ENCODE results near the gene ZBTB7B. TPM values are rescaled to one million over a fixed set of nuclear protein-coding genes. Genes with fewer than 3 reads are reported as not detected.

ZBTB7B gene
- total and polyA plus RNA-seq, 9 of the 15 experiments (the other 6 are each of a cell fraction or from before 2014, with no cell fraction given), result 0.04 to 46.5 (median 15.2) TPM

DNA sequence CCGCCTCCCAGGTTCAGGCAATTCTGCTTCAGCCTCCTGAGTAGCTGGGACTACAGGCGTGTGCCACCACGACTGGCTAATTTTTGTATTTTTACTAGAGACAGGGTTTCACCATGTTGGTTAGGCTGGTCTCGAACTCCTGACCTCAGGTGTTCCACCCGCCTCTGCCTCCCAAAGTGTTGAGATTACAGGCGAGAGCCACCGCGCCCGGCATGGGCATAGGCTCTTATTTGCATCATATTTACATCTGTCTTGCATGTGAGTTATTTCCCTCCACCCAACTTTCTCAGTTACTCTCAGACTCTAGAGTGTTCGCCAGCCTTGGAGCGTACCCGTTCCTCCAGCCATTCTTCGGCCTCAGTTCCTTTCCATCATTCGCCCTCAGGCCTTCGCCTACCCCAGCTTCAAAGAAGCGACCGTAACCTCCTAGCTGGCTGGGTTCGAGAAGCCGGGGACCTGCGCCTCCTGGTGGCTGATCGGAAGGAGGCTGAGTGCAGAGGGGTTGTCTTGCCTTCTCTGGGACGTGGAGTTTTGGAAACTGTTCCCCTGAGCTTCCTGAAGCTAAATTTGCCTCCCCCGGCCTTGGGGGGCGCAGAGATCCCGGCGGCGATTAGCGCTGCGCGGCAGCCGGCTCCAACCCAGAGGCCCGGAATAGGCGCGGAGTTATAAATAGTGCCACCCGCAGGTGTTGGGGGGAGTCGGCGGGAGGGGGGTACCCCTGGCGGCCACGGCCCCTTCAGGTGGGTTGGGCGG is 3.6 kb upstream of the ZBTB7B start (continued):
- TF ChIP-seq, protein P1, sequence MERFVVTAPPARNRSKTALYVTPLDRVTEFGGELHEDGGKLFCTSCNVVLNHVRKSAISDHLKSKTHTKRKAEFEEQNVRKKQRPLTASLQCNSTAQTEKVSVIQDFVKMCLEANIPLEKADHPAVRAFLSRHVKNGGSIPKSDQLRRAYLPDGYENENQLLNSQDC (CRISPR knock-in tag; IDR thresholded peaks at IDR 0.05), result no peak
- no peak for TF ChIP-seq TSC22D4 (tag; IDR thresholded peaks at IDR 0.05)
- no peak for TF ChIP-seq RHOXF2B (CRISPR knock-in tag; conservative IDR thresholded peaks at IDR 0.05)
- TF ChIP-seq, protein P2, sequence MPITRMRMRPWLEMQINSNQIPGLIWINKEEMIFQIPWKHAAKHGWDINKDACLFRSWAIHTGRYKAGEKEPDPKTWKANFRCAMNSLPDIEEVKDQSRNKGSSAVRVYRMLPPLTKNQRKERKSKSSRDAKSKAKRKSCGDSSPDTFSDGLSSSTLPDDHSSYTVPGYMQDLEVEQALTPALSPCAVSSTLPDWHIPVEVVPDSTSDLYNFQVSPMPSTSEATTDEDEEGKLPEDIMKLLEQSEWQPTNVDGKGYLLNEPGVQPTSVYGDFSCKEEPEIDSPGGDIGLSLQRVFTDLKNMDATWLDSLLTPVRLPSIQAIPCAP (CRISPR knock-in tag; IDR thresholded peaks at IDR 0.05; ENCODE audit: borderline replicate concordance), result no peak
- TF ChIP-seq, protein P3, sequence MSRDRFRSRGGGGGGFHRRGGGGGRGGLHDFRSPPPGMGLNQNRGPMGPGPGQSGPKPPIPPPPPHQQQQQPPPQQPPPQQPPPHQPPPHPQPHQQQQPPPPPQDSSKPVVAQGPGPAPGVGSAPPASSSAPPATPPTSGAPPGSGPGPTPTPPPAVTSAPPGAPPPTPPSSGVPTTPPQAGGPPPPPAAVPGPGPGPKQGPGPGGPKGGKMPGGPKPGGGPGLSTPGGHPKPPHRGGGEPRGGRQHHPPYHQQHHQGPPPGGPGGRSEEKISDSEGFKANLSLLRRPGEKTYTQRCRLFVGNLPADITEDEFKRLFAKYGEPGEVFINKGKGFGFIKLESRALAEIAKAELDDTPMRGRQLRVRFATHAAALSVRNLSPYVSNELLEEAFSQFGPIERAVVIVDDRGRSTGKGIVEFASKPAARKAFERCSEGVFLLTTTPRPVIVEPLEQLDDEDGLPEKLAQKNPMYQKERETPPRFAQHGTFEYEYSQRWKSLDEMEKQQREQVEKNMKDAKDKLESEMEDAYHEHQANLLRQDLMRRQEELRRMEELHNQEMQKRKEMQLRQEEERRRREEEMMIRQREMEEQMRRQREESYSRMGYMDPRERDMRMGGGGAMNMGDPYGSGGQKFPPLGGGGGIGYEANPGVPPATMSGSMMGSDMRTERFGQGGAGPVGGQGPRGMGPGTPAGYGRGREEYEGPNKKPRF (IDR thresholded peaks at IDR 0.05; ENCODE audit: low read depth, low read length), result no peak
- TF ChIP-seq, protein P4, sequence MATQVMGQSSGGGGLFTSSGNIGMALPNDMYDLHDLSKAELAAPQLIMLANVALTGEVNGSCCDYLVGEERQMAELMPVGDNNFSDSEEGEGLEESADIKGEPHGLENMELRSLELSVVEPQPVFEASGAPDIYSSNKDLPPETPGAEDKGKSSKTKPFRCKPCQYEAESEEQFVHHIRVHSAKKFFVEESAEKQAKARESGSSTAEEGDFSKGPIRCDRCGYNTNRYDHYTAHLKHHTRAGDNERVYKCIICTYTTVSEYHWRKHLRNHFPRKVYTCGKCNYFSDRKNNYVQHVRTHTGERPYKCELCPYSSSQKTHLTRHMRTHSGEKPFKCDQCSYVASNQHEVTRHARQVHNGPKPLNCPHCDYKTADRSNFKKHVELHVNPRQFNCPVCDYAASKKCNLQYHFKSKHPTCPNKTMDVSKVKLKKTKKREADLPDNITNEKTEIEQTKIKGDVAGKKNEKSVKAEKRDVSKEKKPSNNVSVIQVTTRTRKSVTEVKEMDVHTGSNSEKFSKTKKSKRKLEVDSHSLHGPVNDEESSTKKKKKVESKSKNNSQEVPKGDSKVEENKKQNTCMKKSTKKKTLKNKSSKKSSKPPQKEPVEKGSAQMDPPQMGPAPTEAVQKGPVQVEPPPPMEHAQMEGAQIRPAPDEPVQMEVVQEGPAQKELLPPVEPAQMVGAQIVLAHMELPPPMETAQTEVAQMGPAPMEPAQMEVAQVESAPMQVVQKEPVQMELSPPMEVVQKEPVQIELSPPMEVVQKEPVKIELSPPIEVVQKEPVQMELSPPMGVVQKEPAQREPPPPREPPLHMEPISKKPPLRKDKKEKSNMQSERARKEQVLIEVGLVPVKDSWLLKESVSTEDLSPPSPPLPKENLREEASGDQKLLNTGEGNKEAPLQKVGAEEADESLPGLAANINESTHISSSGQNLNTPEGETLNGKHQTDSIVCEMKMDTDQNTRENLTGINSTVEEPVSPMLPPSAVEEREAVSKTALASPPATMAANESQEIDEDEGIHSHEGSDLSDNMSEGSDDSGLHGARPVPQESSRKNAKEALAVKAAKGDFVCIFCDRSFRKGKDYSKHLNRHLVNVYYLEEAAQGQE (IDR thresholded peaks at IDR 0.05; ENCODE audit: borderline replicate concordance), result peak; percentile 81
- TF ChIP-seq, protein P4 (CRISPR knock-in tag; IDR thresholded peaks at IDR 0.05; ENCODE audit: low read depth), result no peak
- TF ChIP-seq SP1 (CRISPR knock-in tag; IDR thresholded peaks at IDR 0.05), result peak; percentile 50; the same call in 1 of the 2 replicates
- peak; percentile 74; the same call in 1 of the 2 replicates for TF ChIP-seq KAT7 (CRISPR knock-in tag; IDR thresholded peaks at IDR 0.05; ENCODE audit: borderline replicate concordance)
- TF ChIP-seq, protein P5, sequence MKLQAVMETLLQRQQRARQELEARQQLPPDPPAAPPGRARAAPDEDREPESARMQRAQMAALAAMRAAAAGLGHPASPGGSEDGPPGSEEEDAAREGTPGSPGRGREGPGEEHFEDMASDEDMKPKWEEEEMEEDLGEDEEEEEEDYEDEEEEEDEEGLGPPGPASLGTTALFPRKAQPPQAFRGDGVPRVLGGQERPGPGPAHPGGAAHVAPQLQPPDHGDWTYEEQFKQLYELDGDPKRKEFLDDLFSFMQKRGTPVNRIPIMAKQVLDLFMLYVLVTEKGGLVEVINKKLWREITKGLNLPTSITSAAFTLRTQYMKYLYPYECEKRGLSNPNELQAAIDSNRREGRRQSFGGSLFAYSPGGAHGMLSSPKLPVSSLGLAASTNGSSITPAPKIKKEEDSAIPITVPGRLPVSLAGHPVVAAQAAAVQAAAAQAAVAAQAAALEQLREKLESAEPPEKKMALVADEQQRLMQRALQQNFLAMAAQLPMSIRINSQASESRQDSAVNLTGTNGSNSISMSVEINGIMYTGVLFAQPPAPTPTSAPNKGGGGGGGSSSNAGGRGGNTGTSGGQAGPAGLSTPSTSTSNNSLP (IDR thresholded peaks at IDR 0.05; ENCODE audit: borderline replicate concordance, low read depth, low read length), result no peak
- no peak for TF ChIP-seq TAF9B (IDR thresholded peaks at IDR 0.05; ENCODE audit: partially characterized antibody)
- TF ChIP-seq RBFOX2 (IDR thresholded peaks at IDR 0.05; ENCODE audit: low read depth, low read length), result peak; percentile 72
- TF ChIP-seq BRCA1 (IDR thresholded peaks at IDR 0.05), result no peak
- TF ChIP-seq BRCA1 (CRISPR knock-in tag; IDR thresholded peaks at IDR 0.05), result no peak

All from K562 (cell line).